OCI-LY7 (cell line): ENCODE results near the gene ZNF519. TPM values are rescaled to one million over a fixed set of nuclear protein-coding genes. Genes with fewer than 3 reads are reported as not detected.

ENCODE experiments used
- BruUV-seq: library from RNA; stranded (reverse); fragments of 400-500 nt; replicated peaks from 2 replicates; lab custom pipeline; 2021; lab: Mats Ljungman, UMichigan
- CTCF ChIA-PET: fragments of 300-600 bp; sonication (Branson Sonifier 250); formaldehyde crosslinking; loops from one replicate; lab custom pipeline; 2022; ENCODE audit warnings: antibody characterized with exemption; ENCODE audit not compliant: unreplicated experiment; lab: Charles Lee
- POLR2A ChIA-PET: fragments of 300-600 bp; sonication (Branson Sonifier 250); formaldehyde crosslinking; loops from one replicate; lab custom pipeline; 2022; ENCODE audit warnings: antibody characterized with exemption; lab: Charles Lee
- DNase-seq: peaks from one replicate; pipeline ENCODE4 v3.0.0-alpha.2; 2015; ENCODE audit warnings: low spot score
- H2AFZ ChIP-seq: fragments of 200-600 bp; sonication (generic), shearing (Covaris generic); 2 replicates; pipeline ENCODE4 v1.6.1; 2014; ENCODE audit warnings: mild to moderate bottlenecking, antibody characterized with exemption, low read length, moderate library complexity
- H3K27ac ChIP-seq: fragments of 200-600 bp; sonication (generic); 2 replicates; pipeline ENCODE4 v1.5.1; 2014; ENCODE audit warnings: mixed run types, low read depth, mild to moderate bottlenecking, moderate library complexity, low read length, inconsistent platforms; ENCODE audit not compliant: poor library complexity, severe bottlenecking
- H3K36me3 ChIP-seq: fragments of 200-600 bp; sonication (generic); 2 replicates; pipeline ENCODE4 v1.6.1; 2014; ENCODE audit warnings: mild to moderate bottlenecking, antibody characterized with exemption, low read length, moderate library complexity, mixed read lengths; ENCODE audit not compliant: insufficient read depth
- H3K4me1 ChIP-seq: fragments of 200-600 bp; sonication (generic); 2 replicates; pipeline ENCODE4 v1.5.1; 2014; ENCODE audit warnings: mild to moderate bottlenecking, low read length; ENCODE audit not compliant: insufficient read depth, poor library complexity, severe bottlenecking
- H3K4me2 ChIP-seq: fragments of 200-600 bp; sonication (generic); 2 replicates; pipeline ENCODE4 v1.6.1; 2014; ENCODE audit warnings: mild to moderate bottlenecking, low read length
- H3K4me3 ChIP-seq: fragments of 200-600 bp; sonication (generic); 2 replicates; pipeline ENCODE4 v1.5.1; 2014; ENCODE audit warnings: mild to moderate bottlenecking, low read depth, low read length; ENCODE audit not compliant: poor library complexity, severe bottlenecking
- H3K79me2 ChIP-seq: fragments of 200-600 bp; sonication (generic); 2 replicates; pipeline ENCODE4 v1.6.1; 2016; ENCODE audit warnings: low read depth, mild to moderate bottlenecking, low read length, moderate library complexity, mixed read lengths; ENCODE audit not compliant: insufficient read depth
- H3K9me2 ChIP-seq: fragments of 200-600 bp; sonication (generic); 2 replicates; pipeline ENCODE4 v1.6.1; 2016; ENCODE audit warnings: mild to moderate bottlenecking, low read length, mixed read lengths; ENCODE audit not compliant: insufficient read depth
- H3K9me3 ChIP-seq: fragments of 200-600 bp; sonication (generic); 2 replicates; pipeline ENCODE4 v1.6.1; 2014; ENCODE audit warnings: mild to moderate bottlenecking, mixed run types, low read length, mixed read lengths
- H4K20me1 ChIP-seq: fragments of 200-600 bp; sonication (generic); 2 replicates; pipeline ENCODE4 v1.6.1; 2014; ENCODE audit warnings: mild to moderate bottlenecking, antibody characterized with exemption, low read length, moderate library complexity, mixed read lengths; ENCODE audit not compliant: insufficient read depth
- intact Hi-C: fragments of 100-400 bp; cut with micrococcal nuclease; formaldehyde crosslinking; loops from one replicate; pipeline ENCODE4 v1.10.0; 2022; ENCODE audit not compliant: unreplicated experiment
- total RNA-seq, 2 experiments: library from RNA; depleted of rRNA in 1 of 2; stranded (reverse); fragments of >200 nt in 1 of 2; shearing (Covaris generic) in 1 of 2; gene quantifications; 2 replicates each; pipeline ENCODE4 v1.2.3, GENCODE V29; 2014 to 2022
- TF ChIP-seq, protein P1 (sequence below): fragments of 200-600 bp; sonication (generic); conservative IDR thresholded peaks from 2 replicates; pipeline ENCODE4 v1.5.1; 2014; ENCODE audit warnings: mild to moderate bottlenecking, antibody characterized with exemption, low read length, moderate library complexity, mixed read lengths

ZNF519 gene
- total RNA-seq, 2 experiments from 2014 or later = 52.7 to 57.6 TPM

DNA sequence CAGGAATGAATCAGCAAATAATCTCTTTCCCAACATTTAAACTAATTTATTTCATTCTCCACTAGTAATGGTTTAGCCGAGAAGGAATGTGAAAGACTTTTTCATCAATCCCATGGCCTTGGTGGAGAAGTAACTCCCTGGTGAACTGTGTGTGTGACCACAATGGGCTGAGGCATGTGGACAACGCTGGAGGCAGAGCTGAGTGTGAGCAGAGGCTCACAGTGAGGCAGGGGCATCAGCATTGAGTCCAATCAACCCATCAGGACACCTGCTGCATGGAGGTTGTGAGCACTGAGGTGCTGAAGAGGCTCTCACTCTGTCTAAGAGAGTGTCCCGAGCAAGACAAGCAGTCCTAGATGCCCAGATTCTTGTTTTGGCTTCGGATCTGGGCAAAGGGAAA, 78.6 kb downstream of the ZNF519 start:
- TF ChIP-seq, protein P1, sequence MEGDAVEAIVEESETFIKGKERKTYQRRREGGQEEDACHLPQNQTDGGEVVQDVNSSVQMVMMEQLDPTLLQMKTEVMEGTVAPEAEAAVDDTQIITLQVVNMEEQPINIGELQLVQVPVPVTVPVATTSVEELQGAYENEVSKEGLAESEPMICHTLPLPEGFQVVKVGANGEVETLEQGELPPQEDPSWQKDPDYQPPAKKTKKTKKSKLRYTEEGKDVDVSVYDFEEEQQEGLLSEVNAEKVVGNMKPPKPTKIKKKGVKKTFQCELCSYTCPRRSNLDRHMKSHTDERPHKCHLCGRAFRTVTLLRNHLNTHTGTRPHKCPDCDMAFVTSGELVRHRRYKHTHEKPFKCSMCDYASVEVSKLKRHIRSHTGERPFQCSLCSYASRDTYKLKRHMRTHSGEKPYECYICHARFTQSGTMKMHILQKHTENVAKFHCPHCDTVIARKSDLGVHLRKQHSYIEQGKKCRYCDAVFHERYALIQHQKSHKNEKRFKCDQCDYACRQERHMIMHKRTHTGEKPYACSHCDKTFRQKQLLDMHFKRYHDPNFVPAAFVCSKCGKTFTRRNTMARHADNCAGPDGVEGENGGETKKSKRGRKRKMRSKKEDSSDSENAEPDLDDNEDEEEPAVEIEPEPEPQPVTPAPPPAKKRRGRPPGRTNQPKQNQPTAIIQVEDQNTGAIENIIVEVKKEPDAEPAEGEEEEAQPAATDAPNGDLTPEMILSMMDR = no peak
- Histone ChIP-seq H3K4me2 (no peak overlapping the region), H4K20me1 (no peaks in the 10 kb centered on the region), H3K4me1 (peaks cover 4% of the 10 kb centered on the region), H3K9me2 (no peaks in the 10 kb centered on the region), H3K36me3 (no peaks in the 10 kb centered on the region), H3K27ac (no peak overlapping the region), H3K4me3 (no peak overlapping the region), H3K79me2 (no peaks in the 10 kb centered on the region), H2AFZ (no peak overlapping the region), H3K9me3 (no peaks in the 10 kb centered on the region)
- no TSS peak for BruUV-seq
- DNase-seq = no peak
- ChIA-PET CTCF (no interaction called here), POLR2A (interaction anchor here (1.2 kb wide), 1 partner anchor 26 kb away, joined by 4 read pairs; no protein-coding TSS in a partner anchor)
- intact Hi-C loops = no loop called here

Other genes with a start within 250 kb of the ZNF519 start
- not detected in 2 replicates for gene MC2R, start 216.9 kb downstream of the ZNF519 start, total RNA-seq (2014; rRNA removed; shearing (Covaris generic))
- not detected in 2 replicates for gene MC2R, start 216.9 kb downstream of the ZNF519 start, total RNA-seq (2022)